ENCODE measurements around the gene CCDC148. TPM values are rescaled to one million over a fixed set of nuclear protein-coding genes. Genes with fewer than 3 reads are reported as not detected.
A peak's percentile ranks its signal among the peaks of the same experiment; 100 is the strongest.

Gene CCDC148
- total RNA-seq, 1 experiment from 2014 or later = 0.11 TPM

DNA sequence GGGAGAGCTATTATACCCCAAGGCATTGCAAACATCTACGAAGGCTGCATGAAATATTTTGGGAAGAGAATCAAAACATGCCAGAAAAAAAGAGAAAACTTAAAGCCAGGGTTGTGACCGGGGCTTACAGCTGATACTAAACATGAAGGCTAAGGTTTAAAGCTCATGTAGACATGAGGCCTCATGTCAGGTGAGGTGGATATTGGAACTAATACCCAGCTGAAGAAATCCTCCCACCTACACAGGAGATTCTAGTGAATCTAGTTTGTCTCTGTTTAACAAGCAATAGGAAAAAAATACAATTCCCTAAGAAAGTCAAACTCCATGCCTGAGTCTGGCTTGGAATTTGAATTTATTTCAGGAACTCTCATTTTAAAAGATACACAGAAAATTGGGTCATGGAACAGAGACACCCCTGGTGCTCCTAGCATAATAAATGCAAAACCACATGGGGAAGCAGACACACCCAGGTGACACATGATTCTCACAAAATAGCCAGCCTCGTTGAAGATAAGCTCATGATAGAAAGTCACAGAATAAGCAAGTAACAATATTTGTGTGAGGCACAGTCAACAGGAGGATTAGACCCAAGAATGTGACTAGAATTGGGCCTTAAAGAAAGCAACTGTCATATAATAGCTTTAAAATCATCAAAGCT, 312.7 kb downstream of the CCDC148 start:
- H3K4me3 ChIP-seq (ENCODE audit: low read length) = no peak overlapping the region
- H3K4me1 ChIP-seq (ENCODE audit: insufficient read depth, low read length) = peaks cover 20% of the 10 kb centered on the region
- H3K9me3 ChIP-seq (ENCODE audit: low read length) = no peaks in the 10 kb centered on the region
- no peak for DNase-seq
- no peaks in the 10 kb centered on the region for H3F3A ChIP-seq (ENCODE audit: low read length, unreplicated experiment)
- no peak overlapping the region for H2AFZ ChIP-seq (ENCODE audit: low read length)
- no peaks in the 10 kb centered on the region for H3K9me2 ChIP-seq (replicated peaks; ENCODE audit: low read length)
- H3K9ac ChIP-seq (ENCODE audit: low read length) = no peak overlapping the region
- ChIA-PET POLR2A (ENCODE audit: unreplicated experiment) (no interaction called here), CTCF (interaction anchor here (0.7 kb wide), 1 partner anchor 679 kb away, joined by 3 read pairs; no protein-coding TSS in a partner anchor)
- no TSS peak for BruUV-seq (replicated peaks)
- no peaks in the 10 kb centered on the region for H3K36me3 ChIP-seq (ENCODE audit: low read depth, low read length)
- no peak for TF ChIP-seq CTCF (conservative IDR thresholded peaks at IDR 0.05; ENCODE audit: low read depth, low read length)
- no peak for TF ChIP-seq EZH2phosphoT487 (IDR thresholded peaks at IDR 0.05; ENCODE audit: borderline replicate concordance, low read length)
- no peak for TF ChIP-seq EZH2 (IDR thresholded peaks at IDR 0.05; ENCODE audit: low read length, unreplicated experiment)
- intact Hi-C loops (cut with micrococcal nuclease) = no loop called here
- 0 out of 2 replicates have a peak overlapping the region, but pooled peaks have one; percentile 53 for H3K27ac ChIP-seq (ENCODE audit: low read length)
- ATAC-seq = no peak
- H3K79me2 ChIP-seq (ENCODE audit: low read length) = no peaks in the 10 kb centered on the region
- no peaks in the 10 kb centered on the region for H3K27me3 ChIP-seq (ENCODE audit: low read length)
- no peaks in the 10 kb centered on the region for H4K20me1 ChIP-seq (ENCODE audit: low read length)
- H3K4me2 ChIP-seq (ENCODE audit: low read length) = no peak overlapping the region

GRCh38 chr2:158142568-158143332, 313.8 kb downstream of the CCDC148 start:
- no peak for ATAC-seq
- Histone ChIP-seq H3K4me2 (ENCODE audit: low read length) (no peak overlapping the region), H3K9ac (ENCODE audit: low read length) (no peak overlapping the region), H2AFZ (ENCODE audit: low read length) (no peak overlapping the region), H3K4me1 (ENCODE audit: insufficient read depth, low read length) (peaks cover 20% of the 10 kb centered on the region), H3K27me3 (ENCODE audit: low read length) (no peaks in the 10 kb centered on the region), H3K9me3 (ENCODE audit: low read length) (no peaks in the 10 kb centered on the region), H3K9me2 (replicated peaks; ENCODE audit: low read length) (no peaks in the 10 kb centered on the region), H3F3A (ENCODE audit: low read length, unreplicated experiment) (no peaks in the 10 kb centered on the region), H4K20me1 (ENCODE audit: low read length) (no peaks in the 10 kb centered on the region), H3K4me3 (ENCODE audit: low read length) (no peak overlapping the region), H3K36me3 (ENCODE audit: low read depth, low read length) (no peaks in the 10 kb centered on the region), H3K27ac (ENCODE audit: low read length) (no peak overlapping the region), H3K79me2 (ENCODE audit: low read length) (no peaks in the 10 kb centered on the region)
- no TSS peak for BruUV-seq (replicated peaks)
- DNase-seq = no peak
- intact Hi-C loops (cut with micrococcal nuclease) = no loop called here
- TF ChIP-seq CTCF (conservative IDR thresholded peaks at IDR 0.05; ENCODE audit: low read depth, low read length) (no peak), EZH2 (IDR thresholded peaks at IDR 0.05; ENCODE audit: low read length, unreplicated experiment) (no peak), EZH2phosphoT487 (IDR thresholded peaks at IDR 0.05; ENCODE audit: borderline replicate concordance, low read length) (no peak)
- POLR2A ChIA-PET (ENCODE audit: unreplicated experiment) = no interaction called here
- CTCF ChIA-PET = no interaction called here

DNA sequence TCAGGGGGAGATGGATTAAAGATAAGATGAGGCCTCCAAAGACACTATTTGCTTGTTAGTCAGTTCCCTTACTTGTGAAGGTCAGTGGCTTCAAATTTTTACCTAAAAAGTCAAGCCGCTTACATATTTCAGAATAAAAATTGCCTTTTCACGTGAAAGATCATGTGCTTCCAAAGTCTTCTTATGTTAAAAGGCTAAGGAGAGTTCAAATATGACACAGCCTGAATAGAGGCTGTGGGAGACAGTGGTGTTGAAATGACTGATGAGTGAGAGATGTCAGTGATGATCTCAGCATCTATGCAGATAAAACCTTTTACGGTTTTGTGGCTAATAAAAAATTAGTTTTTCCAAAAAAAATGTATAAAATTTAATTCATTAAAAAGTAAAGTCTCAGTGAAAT, 314.4 kb downstream of the CCDC148 start:
- Histone ChIP-seq H2AFZ (ENCODE audit: low read length) (no peak overlapping the region), H3K9ac (ENCODE audit: low read length) (no peak overlapping the region), H3K36me3 (ENCODE audit: low read depth, low read length) (no peaks in the 10 kb centered on the region), H3K4me2 (ENCODE audit: low read length) (no peak overlapping the region), H3K4me3 (ENCODE audit: low read length) (no peak overlapping the region), H3K27me3 (ENCODE audit: low read length) (no peaks in the 10 kb centered on the region), H3K9me3 (ENCODE audit: low read length) (no peaks in the 10 kb centered on the region), H3K79me2 (ENCODE audit: low read length) (no peaks in the 10 kb centered on the region), H3K9me2 (replicated peaks; ENCODE audit: low read length) (no peaks in the 10 kb centered on the region), H4K20me1 (ENCODE audit: low read length) (no peaks in the 10 kb centered on the region), H3K27ac (ENCODE audit: low read length) (no peak overlapping the region), H3K4me1 (ENCODE audit: insufficient read depth, low read length) (peaks cover 20% of the 10 kb centered on the region), H3F3A (ENCODE audit: low read length, unreplicated experiment) (no peaks in the 10 kb centered on the region)
- POLR2A ChIA-PET (ENCODE audit: unreplicated experiment) = no interaction called here
- DNase-seq = no peak
- TF ChIP-seq CTCF (conservative IDR thresholded peaks at IDR 0.05; ENCODE audit: low read depth, low read length) = no peak
- TF ChIP-seq EZH2phosphoT487 (IDR thresholded peaks at IDR 0.05; ENCODE audit: borderline replicate concordance, low read length) = no peak
- TF ChIP-seq EZH2 (IDR thresholded peaks at IDR 0.05; ENCODE audit: low read length, unreplicated experiment) = no peak
- CTCF ChIA-PET = no interaction called here
- intact Hi-C loops (cut with micrococcal nuclease) = no loop called here
- ATAC-seq = no peak
- BruUV-seq (replicated peaks) = no TSS peak

All from PC-3 (cell line).